Stimulated activated CD4-positive, alpha-beta T cell treated with anti-CD3 and anti-CD28 coated beads, Interleukin-12 subunit alpha, Interleukin-12 subunit beta, amount 100 ng/mL, for 4 hours (primary cell): ENCODE data around the gene NOL7.

Experiments used
- DNase-seq: peaks from one replicate; pipeline ENCODE4 v3.0.0-alpha.2; 2020

Gene NOL7

GRCh38 chr6:13614926-13615791 lies at the start of gene NOL7:
Gene NOL7 (plus strand): TSS chr6:13615335. CDS start chr6:13615359, 24 bp downstream.
- peak; percentile 99 for DNase-seq

DNA sequence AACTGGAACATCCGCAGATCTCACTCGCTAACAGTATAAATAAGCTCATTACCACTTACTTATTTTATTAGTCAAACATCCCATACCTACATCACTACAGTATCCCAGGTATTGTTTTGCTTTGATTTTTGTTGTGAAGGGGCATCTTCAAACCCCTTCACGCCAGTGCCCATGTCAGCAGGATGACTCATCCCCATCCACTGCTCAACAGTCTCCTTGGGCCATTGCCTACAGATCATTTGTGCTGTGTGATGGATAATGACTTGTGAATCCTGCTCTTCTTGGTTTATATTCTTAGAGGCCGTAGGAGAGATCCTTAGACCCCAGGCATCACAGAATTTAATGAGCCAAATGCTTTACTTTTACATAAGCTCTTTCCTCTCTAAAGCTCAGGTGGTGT lies 49.2 kb upstream of the NOL7 start:
- DNase-seq: no peak

- no peak for DNase-seq
Observed at GRCh38 chr6:13566500-13566899, 48.6 kb upstream of the NOL7 start.

DNA sequence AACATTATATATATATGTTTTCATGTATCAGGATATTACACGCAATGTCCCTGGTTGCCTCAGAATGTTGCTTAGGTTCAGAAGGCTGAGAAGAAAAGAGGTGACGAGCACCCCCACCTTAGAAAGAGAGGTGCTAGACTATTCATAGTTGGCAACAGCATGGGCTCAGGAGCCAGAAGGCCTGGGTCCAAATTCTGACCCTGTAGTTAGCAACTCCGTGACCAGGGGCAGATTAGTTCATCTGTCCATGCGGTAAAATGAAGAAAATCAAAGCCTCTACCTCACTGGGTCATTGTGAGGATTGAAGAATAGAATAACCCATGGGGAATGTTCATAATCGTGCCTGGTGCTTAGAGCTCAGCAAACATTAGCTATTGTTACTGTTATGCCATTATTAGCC lies 46.2 kb upstream of the NOL7 start:
- DNase-seq: no peak

- no peak for DNase-seq
Observed at GRCh38 chr6:13572240-13572639, 42.9 kb upstream of the NOL7 start.

DNA sequence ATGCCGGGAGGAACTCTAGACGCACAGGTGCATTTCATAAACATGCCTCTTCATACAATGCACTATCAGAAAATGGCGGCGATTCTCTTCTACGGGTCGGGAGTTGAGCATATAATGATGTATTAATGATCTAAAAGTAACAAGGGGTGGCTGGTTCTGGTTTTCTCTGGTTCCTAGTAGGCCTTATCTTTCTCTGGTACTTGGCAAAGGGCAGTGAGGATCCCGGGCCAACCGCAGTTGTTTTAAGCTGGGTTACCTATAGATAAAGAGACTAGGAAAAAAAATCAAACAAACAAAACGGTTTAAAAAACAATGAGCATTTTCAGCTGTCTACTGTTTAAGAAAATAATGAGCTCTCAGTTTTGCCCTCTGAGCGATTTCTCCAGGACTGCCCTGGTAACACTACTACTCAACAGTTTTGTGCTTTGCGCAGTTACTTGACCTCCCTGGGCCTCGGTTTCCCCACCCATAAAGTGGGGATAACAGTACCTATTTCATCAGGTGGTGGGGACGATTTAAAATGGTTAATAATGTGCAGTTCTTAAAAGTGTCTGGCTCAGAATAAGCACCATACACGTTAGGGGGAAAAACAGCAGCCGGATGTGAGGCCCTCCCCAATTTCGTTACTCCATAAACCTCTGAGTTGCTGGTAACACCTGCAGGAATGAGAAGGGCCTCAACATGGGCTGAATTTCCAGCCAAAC lies 42.0 kb upstream of the NOL7 start:
- no peak for DNase-seq

- DNase-seq: peak; percentile 16
Observed at GRCh38 chr6:13573669-13574110, 41.4 kb upstream of the NOL7 start.

DNA sequence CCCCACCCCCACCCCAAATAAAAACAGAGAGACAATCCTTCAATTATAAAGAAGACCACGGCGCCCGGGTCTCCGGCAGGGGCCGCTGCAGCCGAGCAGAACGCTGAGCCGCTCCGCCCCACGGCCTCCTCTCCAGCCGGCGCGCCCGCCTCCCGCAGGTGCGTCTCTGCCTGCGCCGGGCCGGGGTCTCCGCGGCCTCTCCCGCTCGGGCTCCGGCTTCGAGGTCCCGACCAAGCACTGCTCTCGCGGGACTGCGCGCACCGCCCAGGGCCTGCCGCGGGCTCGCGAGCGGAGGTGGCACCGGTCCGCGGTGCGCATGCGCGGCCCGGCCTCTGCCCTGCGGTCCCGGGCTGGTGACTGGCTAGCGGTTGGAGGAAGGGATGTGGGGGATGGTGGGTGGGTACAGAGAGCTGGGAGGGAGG lies 41.0 kb upstream of the NOL7 start:
- DNase-seq: peak; percentile 91

- DNase-seq: peak; percentile 63
Observed at GRCh38 chr6:13574571-13575376, 40.4 kb upstream of the NOL7 start, which contains the start of gene SIRT5. Gene SIRT5 (plus strand): TSS chr6:13574601. CDS start chr6:13584111, 9,510 bp downstream.

DNA sequence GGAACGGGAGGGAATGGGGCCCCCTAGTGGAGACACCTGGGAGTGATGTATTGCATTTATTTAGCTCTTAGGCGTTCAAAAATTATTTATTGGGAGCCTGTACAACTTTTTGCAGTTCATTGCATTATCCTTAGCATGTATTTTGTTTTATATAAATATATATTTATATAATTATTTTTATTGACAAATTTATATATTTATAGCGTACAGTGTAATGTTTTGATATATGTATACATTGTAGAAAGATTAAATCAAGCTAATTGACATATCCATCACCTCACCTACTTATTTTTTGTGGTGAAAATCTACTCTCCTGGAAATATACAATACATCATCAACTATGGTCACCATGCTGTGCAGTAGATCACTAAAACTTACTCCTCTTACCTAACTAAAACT lies 39.8 kb upstream of the NOL7 start:
- DNase-seq: no peak

GRCh38 chr6:13576017-13576416 lies 39.1 kb upstream of the NOL7 start:
- DNase-seq: no peak

GRCh38 chr6:13577926-13578325 lies 37.2 kb upstream of the NOL7 start:
- DNase-seq: no peak

GRCh38 chr6:13579911-13580310 lies 35.2 kb upstream of the NOL7 start:
- DNase-seq: no peak

- no peak for DNase-seq
Observed at GRCh38 chr6:13581700-13582229, 33.4 kb upstream of the NOL7 start.

DNA sequence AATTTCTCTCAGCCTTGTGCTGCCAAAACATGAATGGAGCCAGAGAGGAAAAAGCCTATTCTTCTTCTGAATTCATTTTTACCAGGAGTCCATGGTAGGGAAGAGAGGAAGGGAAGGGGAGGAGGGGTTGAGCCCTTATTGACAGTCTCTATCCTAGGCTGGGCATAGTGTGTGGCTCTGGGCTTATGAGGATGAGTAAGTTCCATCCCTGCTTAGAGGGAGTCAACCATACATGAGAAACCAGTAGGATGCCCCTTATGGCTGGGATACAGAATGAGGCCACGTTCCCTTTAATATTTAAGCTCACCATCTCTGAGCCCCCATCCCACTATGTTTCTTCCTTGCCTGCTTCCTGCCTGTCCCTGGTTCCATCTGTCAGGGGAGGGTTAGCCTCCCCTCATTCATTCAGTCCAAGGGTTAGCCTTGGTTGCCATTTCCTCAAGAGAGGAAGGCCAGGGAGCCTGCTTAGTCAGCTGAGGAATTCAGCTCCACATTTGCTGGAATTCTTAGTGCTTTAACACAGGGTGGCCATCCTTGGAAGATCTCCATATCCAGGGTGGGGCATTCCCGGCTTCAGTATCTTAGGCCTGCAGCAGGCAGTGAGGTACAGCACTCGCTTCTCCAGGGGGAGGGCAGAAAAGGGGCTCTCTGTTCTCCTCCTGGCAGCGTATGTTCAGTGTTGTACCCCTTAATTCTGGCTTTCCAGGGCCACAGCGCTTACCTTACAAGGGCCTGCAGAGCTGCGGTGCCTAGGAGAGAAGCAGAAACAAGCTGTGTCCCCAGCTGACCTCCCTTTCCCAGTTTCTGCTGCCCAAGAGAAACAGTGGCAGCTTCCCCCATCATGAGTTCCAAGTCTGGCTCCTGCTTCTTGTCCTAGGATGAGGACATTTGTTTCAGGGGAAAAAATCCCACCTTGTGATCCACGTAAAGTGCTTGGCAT lies 28.3 kb upstream of the NOL7 start:
- DNase-seq: no peak

- DNase-seq: no peak
Observed at GRCh38 chr6:13589801-13590200, 25.3 kb upstream of the NOL7 start.

- DNase-seq: no peak
Observed at GRCh38 chr6:13590574-13591153, 24.5 kb upstream of the NOL7 start.

- no peak for DNase-seq
Observed at GRCh38 chr6:13591205-13591921, 23.8 kb upstream of the NOL7 start.

DNA sequence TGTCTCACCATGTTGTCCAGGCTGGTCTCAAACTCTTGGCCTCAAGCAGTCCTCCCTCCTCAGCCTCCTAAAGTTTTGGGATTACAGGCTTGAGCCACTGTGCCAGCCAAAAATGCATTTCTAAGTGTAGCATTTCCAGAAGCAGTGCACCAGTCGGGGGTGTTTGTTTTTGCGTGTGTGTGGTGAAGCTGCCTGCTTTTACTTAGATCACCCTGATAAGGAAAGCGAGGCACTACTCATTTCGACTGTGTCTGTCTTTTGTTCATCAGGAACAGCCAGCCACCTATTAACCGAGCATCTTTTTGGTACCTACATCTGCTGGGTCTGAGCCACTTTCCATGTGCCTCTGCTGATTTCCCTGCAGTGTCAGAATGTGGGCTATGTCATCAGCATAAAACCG lies 22.0 kb upstream of the NOL7 start:
- DNase-seq: no peak

DNA sequence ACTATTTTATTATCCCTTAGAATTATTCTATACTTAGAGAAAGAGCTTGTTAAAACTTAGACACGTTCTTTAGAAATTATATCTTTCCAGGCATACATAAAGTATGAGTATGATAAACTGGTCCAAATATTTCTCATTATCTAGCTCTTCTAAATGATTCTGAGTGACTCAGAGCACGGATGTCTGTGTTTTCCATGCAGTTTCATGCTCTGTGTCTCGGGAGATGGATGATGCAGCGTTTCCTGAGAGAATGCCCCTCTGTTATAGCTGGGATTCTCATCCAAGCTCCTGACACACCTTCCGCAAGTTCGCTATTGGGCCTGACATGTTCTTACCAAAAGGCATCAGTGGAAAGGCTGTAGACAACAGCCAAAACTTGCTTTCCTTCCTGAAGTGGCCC lies 21.4 kb upstream of the NOL7 start:
- no peak for DNase-seq

DNA sequence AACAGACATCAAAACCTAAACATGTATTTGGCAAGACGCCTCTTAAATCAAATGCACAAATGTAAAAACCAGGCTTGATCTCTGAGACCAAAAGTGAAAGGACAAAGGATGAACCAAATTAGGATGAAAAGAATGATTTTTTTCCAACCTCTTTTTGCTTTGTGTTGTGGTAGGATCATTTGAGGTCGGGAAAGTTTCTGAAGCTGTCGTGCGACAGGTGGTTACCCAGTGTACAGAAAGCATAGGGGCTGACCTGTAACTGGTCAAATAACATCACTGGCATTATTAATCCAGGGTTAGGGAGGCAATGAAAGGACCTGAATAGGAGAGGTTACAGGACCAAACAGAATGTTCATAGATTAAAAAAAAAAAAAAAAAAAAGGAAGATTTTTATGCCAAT lies 18.1 kb upstream of the NOL7 start:
- no peak for DNase-seq
